Ishikawa (cell line): ENCODE data around the gene ABHD12.

Source experiments
- CEBPB ChIP-seq: IDR thresholded peaks from 2 replicates; pipeline ENCODE4 v1.6.1; 2012
- CREB1 ChIP-seq: IDR thresholded peaks from 2 replicates; pipeline ENCODE4 v1.6.1; 2012; ENCODE audit warnings: low read depth
- EGR1 ChIP-seq: IDR thresholded peaks from 2 replicates; pipeline ENCODE4 v1.6.1; 2012
- EP300 ChIP-seq: IDR thresholded peaks from 2 replicates; pipeline ENCODE4 v1.6.1; 2012; ENCODE audit warnings: borderline replicate concordance
- FOXM1 ChIP-seq: IDR thresholded peaks from 2 replicates; pipeline ENCODE4 v1.6.1; 2012; ENCODE audit warnings: low read depth, borderline replicate concordance
- MAX ChIP-seq: IDR thresholded peaks from 2 replicates; pipeline ENCODE4 v1.6.1; 2012
- NFIC ChIP-seq: IDR thresholded peaks from 2 replicates; pipeline ENCODE4 v1.6.1; 2012
- RAD21 ChIP-seq: IDR thresholded peaks from 2 replicates; pipeline ENCODE4 v1.6.1; 2012; ENCODE audit warnings: low read depth
- REST ChIP-seq: IDR thresholded peaks from 2 replicates; pipeline ENCODE4 v1.6.1; 2012; ENCODE audit warnings: low read depth, mild to moderate bottlenecking
- TAF1 ChIP-seq: IDR thresholded peaks from 2 replicates; pipeline ENCODE4 v1.6.1; 2012; ENCODE audit warnings: low read depth, mild to moderate bottlenecking
- TCF12 ChIP-seq: IDR thresholded peaks from 2 replicates; pipeline ENCODE4 v1.6.1; 2012; ENCODE audit warnings: low read depth
- USF1 ChIP-seq: IDR thresholded peaks from 2 replicates; pipeline ENCODE4 v1.6.1; 2012
- YY1 ChIP-seq: IDR thresholded peaks from 2 replicates; pipeline ENCODE4 v1.6.1; 2012; ENCODE audit warnings: low read depth
- ZBTB7A ChIP-seq: IDR thresholded peaks from 2 replicates; pipeline ENCODE4 v1.6.1; 2012; ENCODE audit warnings: low read depth

The ABHD12 gene

GRCh38 chr20:25250508-25250907 lies 140.1 kb downstream of the ABHD12 start:
- no peak for TF ChIP-seq FOXM1
- no peak for TF ChIP-seq EGR1
- no peak for TF ChIP-seq RAD21
- TF ChIP-seq MAX = no peak
- no peak for TF ChIP-seq TCF12
- no peak for TF ChIP-seq USF1
- TF ChIP-seq REST = no peak
- TF ChIP-seq ZBTB7A = no peak
- no peak for TF ChIP-seq EP300
- TF ChIP-seq CREB1 = no peak
- TF ChIP-seq CEBPB = no peak
- no peak for TF ChIP-seq TAF1
- no peak for TF ChIP-seq YY1
- TF ChIP-seq NFIC = no peak
